CD14-positive monocyte (primary cell): Measurements from ENCODE around the gene MARCHF3. TPM values are rescaled to one million over a fixed set of nuclear protein-coding genes. Genes with fewer than 3 reads are reported as not detected.

Experiments
- DNase-seq, 3 donors: peaks; one replicate each; pipeline ENCODE4 v3.0.0-alpha.2; 2011 to 2022
- H2AFZ ChIP-seq: 2 replicates; pipeline ENCODE4 v1.6.0; 2012; ENCODE audit warnings: mild to moderate bottlenecking, low read depth, low read length, inconsistent platforms; ENCODE audit not compliant: insufficient read depth, poor library complexity, severe bottlenecking
- H3K27ac ChIP-seq, 2 donors: 1 replicate in 1 of 2; 2 replicates in 1 of 2; pipeline ENCODE4 v1.5.1; 2012 to 2013; ENCODE audit warnings: low read length in 2 of 2, control low read depth in 1 of 2, inconsistent platforms in 1 of 2, low read depth in 1 of 2, mild to moderate bottlenecking in 1 of 2
- H3K27me3 ChIP-seq, 2 donors: one replicate each; pipeline versions ENCODE4 v1.6.0 to v1.6.1; 2011 to 2013; ENCODE audit warnings: low read length in 2 of 2; ENCODE audit not compliant: control insufficient read depth in 2 of 2, insufficient read depth in 2 of 2
- H3K36me3 ChIP-seq, 2 donors: replicated peaks in 1 of 2; 1 replicate in 1 of 2; 2 replicates in 1 of 2; pipeline versions ENCODE4 v1.5.1 to v1.6.1; 2012 to 2013; ENCODE audit warnings: low read length in 2 of 2, control low read depth in 1 of 2, inconsistent platforms in 1 of 2, mild to moderate bottlenecking in 1 of 2; ENCODE audit not compliant: insufficient read depth in 2 of 2, control insufficient read depth in 1 of 2
- H3K4me1 ChIP-seq, 2 donors: 1 replicate in 1 of 2; 2 replicates in 1 of 2; pipeline versions ENCODE4 v1.5.1 to v1.6.1; 2012 to 2013; ENCODE audit warnings: low read length in 2 of 2, control low read depth in 1 of 2, inconsistent platforms in 1 of 2, mild to moderate bottlenecking in 1 of 2, moderate library complexity in 1 of 2; ENCODE audit not compliant: insufficient read depth in 2 of 2, control insufficient read depth in 1 of 2
- H3K4me2 ChIP-seq: replicated peaks from 2 replicates; pipeline ENCODE3; 2012; ENCODE audit warnings: low read length, moderate library complexity, mild to moderate bottlenecking; ENCODE audit not compliant: poor library complexity, severe bottlenecking; ENCODE audit errors: extremely low read depth
- H3K4me3 ChIP-seq, 3 experiments: fragments of 200-600 bp in 1 of 3; sonication (generic) in 1 of 3; replicated peaks in 1 of 3; 1 replicate in 2 of 3; 2 replicates in 1 of 3; pipeline ENCODE4 v1.5.1; 2011 to 2013; ENCODE audit warnings: low read length in 3 of 3, mild to moderate bottlenecking in 3 of 3, control low read depth in 2 of 3, low read depth in 2 of 3, inconsistent platforms in 1 of 3, moderate library complexity in 1 of 3
- H3K79me2 ChIP-seq: 2 replicates; pipeline ENCODE4 v1.6.0; 2012; ENCODE audit warnings: mild to moderate bottlenecking, control low read depth, inconsistent platforms, low read length, moderate library complexity; ENCODE audit not compliant: insufficient read depth
- H3K9ac ChIP-seq: 2 replicates; pipeline ENCODE4 v1.6.0; 2017; ENCODE audit warnings: low read length, mild to moderate bottlenecking; ENCODE audit not compliant: insufficient read depth, poor library complexity, severe bottlenecking
- H3K9me3 ChIP-seq, 2 donors: replicated peaks in 1 of 2; 1 replicate in 1 of 2; 2 replicates in 1 of 2; pipeline versions ENCODE4 v1.5.1 to v1.6.1; 2012 to 2013; ENCODE audit warnings: low read length in 2 of 2, control low read depth in 1 of 2; ENCODE audit not compliant: control insufficient read depth in 1 of 2, insufficient read depth in 1 of 2
- H4K20me1 ChIP-seq: 2 replicates; pipeline ENCODE4 v1.6.0; 2012; ENCODE audit warnings: mild to moderate bottlenecking, low read length, control low read depth, moderate library complexity; ENCODE audit not compliant: insufficient read depth
- H3K27ac Mint-ChIP-seq, 7 donors: one replicate each; pipeline ENCODE4 v1.8.0; 2020; ENCODE audit warnings: mild to moderate bottlenecking in 7 of 7, mixed read lengths in 7 of 7, moderate library complexity in 6 of 7, inconsistent platforms in 2 of 7
- H3K27me3 Mint-ChIP-seq, 3 donors: one replicate each; pipeline ENCODE4 v1.8.0; 2021 to 2022; ENCODE audit warnings: low read depth in 3 of 3, mild to moderate bottlenecking in 3 of 3, mixed read lengths in 3 of 3, moderate library complexity in 3 of 3, inconsistent platforms in 1 of 3
- H3K36me3 Mint-ChIP-seq, 2 donors: one replicate each; pipeline ENCODE4 v1.8.0; 2020; ENCODE audit warnings: mixed read lengths in 2 of 2, inconsistent platforms in 1 of 2, mild to moderate bottlenecking in 1 of 2
- H3K4me1 Mint-ChIP-seq: one replicate; pipeline ENCODE4 v1.8.0; 2020; ENCODE audit warnings: mild to moderate bottlenecking, mixed read lengths
- H3K4me3 Mint-ChIP-seq, 2 donors: one replicate each; pipeline ENCODE4 v1.8.0; 2020; ENCODE audit warnings: mild to moderate bottlenecking in 2 of 2, mixed read lengths in 2 of 2, moderate library complexity in 1 of 2
- H3K9me3 Mint-ChIP-seq, 7 donors: one replicate each; pipeline ENCODE4 v1.8.0; 2020 to 2022; ENCODE audit warnings: mixed read lengths in 7 of 7, mild to moderate bottlenecking in 6 of 7, moderate library complexity in 6 of 7, inconsistent platforms in 2 of 7
- WGBS: methylation state at CpG from one replicate; pipeline ENCODE4 v1.1.5; 2013; ENCODE audit warnings: missing lambda C conversion rate; ENCODE audit not compliant: insufficient coverage; 5-methylcytosine and 5-hydroxymethylcytosine counted together
- intact Hi-C, 2 donors: fragments of 100-400 bp; cut with micrococcal nuclease; formaldehyde crosslinking; loops; one replicate each; pipeline versions ENCODE4 v1.15.0 to v1.15.1; 2023
- polyA plus RNA-seq, 3 donors: library from polyadenylated mRNA; depleted of rRNA in 1 of 3; unstranded in 2 of 3; stranded (reverse) in 1 of 3; fragments of 300-500 nt in 2 of 3; fragments of >200 nt in 1 of 3; fragmentation: Illumina TruSeq in 2 of 3; gene quantifications; 1 replicate in 2 of 3; 2 replicates in 1 of 3; pipeline ENCODE4 v1.2.3, GENCODE V29; 2012 to 2021
- TF ChIP-seq, protein P1 (sequence below): fragments of 200-600 bp; IDR thresholded peaks from one replicate; pipeline ENCODE4 v1.8.0; 2022; ENCODE audit warnings: antibody characterized with exemption, mild to moderate bottlenecking

MARCHF3 gene
- polyA plus RNA-seq, 3 donors: 0.88 to 1.6 (median 0.96) TPM

DNA sequence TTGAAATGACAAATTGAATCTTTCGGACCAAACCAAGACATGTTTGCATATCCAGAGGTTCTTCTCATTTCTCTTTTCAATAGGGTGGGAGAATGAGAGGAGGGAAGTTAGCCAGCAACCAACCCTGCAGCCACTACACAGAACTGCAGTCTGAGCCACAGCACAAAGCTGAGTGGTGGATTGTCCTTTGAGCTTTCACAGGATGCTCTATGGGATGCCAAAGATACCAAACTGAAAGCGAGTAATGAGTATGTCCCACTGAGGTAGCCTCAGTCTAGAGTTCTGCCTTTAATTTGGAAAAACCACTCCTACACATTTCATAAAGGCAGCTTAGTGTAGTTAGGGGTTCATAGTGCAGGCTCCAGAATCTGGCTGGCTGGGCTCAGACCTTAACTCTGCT, 114.9 kb downstream of the MARCHF3 start:
- TF ChIP-seq, protein P1, sequence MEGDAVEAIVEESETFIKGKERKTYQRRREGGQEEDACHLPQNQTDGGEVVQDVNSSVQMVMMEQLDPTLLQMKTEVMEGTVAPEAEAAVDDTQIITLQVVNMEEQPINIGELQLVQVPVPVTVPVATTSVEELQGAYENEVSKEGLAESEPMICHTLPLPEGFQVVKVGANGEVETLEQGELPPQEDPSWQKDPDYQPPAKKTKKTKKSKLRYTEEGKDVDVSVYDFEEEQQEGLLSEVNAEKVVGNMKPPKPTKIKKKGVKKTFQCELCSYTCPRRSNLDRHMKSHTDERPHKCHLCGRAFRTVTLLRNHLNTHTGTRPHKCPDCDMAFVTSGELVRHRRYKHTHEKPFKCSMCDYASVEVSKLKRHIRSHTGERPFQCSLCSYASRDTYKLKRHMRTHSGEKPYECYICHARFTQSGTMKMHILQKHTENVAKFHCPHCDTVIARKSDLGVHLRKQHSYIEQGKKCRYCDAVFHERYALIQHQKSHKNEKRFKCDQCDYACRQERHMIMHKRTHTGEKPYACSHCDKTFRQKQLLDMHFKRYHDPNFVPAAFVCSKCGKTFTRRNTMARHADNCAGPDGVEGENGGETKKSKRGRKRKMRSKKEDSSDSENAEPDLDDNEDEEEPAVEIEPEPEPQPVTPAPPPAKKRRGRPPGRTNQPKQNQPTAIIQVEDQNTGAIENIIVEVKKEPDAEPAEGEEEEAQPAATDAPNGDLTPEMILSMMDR: no peak
- no CpG with 5 or more reads among the region's 2 CpGs for WGBS
- H3K4me3 Mint-ChIP-seq: no peak overlapping the region
- Histone ChIP-seq H2AFZ (no peak overlapping the region), H3K4me2 (no peak overlapping the region), H3K27ac (no peak overlapping the region), H4K20me1 (no peaks in the 10 kb centered on the region), H3K79me2 (no peaks in the 10 kb centered on the region), H3K4me3 (no peak overlapping the region), H3K4me1 (peaks cover 0 to 3% of the 10 kb centered on the region in 2 donors), H3K9ac (no peak overlapping the region), H3K27me3 (no peaks in the 10 kb centered on the region), H3K9me3 (peaks cover 0 to under 1% of the 10 kb centered on the region in 2 donors), H3K36me3 (peaks cover 0 to 9% of the 10 kb centered on the region in 2 donors)
- DNase-seq: no peak
- peaks cover 11 to 32% of the 10 kb centered on the region in 2 donors for H3K36me3 Mint-ChIP-seq
- H3K27ac Mint-ChIP-seq: no peak overlapping the region
- peaks cover 0 to 6% (median 2%) of the 10 kb centered on the region in 7 donors for H3K9me3 Mint-ChIP-seq
- peaks cover 16% of the 10 kb centered on the region for H3K4me1 Mint-ChIP-seq
- peaks cover 0 to 1% (median 0%) of the 10 kb centered on the region in 3 donors for H3K27me3 Mint-ChIP-seq
- intact Hi-C loops: no loop called here

DNA sequence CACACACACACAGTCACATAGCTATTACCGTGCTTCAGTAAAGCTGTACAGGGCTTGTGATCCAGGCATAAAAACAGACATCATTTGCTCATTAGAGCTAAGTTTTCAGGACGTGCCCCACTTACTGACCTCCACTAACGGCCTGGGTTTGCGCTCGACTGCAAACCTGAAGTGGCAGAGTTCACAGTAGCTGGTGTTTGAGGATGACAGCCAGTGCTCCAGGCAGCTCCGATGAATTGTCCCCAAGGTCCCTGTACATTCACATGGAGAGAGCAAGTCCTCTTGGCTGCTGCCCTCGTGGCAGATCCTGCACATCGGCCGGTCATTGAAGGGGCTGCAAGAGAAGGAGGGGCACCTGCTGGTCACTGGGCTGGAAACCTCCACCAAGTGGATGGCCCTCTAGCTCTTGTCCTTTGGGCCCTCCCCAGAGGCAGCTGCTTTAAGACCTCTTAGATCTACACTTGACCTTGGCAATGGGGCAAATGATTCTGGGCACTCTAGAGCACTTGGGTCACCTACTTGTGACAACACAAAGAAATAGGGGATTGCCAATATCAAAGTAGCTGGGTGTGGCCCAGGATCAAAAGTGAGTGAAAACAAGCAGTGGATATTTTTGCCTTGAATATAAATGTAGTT, 115.4 kb downstream of the MARCHF3 start:
- peaks cover 16% of the 10 kb centered on the region for H3K4me1 Mint-ChIP-seq
- no peak overlapping the region for H3K27ac Mint-ChIP-seq
- no peak overlapping the region for H3K4me3 Mint-ChIP-seq
- no peak overlapping the region for H3K27ac ChIP-seq
- no peak for DNase-seq
- no peaks in the 10 kb centered on the region for H3K27me3 ChIP-seq
- peaks cover 16 to 32% of the 10 kb centered on the region in 2 donors for H3K36me3 Mint-ChIP-seq
- WGBS: 99% methylated on average over 7 of the region's 9 CpGs
- H3K4me1 ChIP-seq: peaks cover 0 to 3% of the 10 kb centered on the region in 2 donors
- no peak overlapping the region for H3K4me2 ChIP-seq
- TF ChIP-seq, protein P1: no peak
- intact Hi-C loops: no loop called here
- H3K79me2 ChIP-seq: no peaks in the 10 kb centered on the region
- no peak overlapping the region for H3K9ac ChIP-seq
- H3K27me3 Mint-ChIP-seq: peaks cover 0 to 1% (median 0%) of the 10 kb centered on the region in 3 donors
- no peak overlapping the region for H3K4me3 ChIP-seq
- H3K9me3 Mint-ChIP-seq: peaks cover 0 to 6% (median 4%) of the 10 kb centered on the region in 7 donors
- H2AFZ ChIP-seq: no peak overlapping the region
- peaks cover 0 to 4% of the 10 kb centered on the region in 2 donors for H3K9me3 ChIP-seq
- no peaks in the 10 kb centered on the region for H4K20me1 ChIP-seq
- H3K36me3 ChIP-seq: peaks cover 0 to 9% of the 10 kb centered on the region in 2 donors
